Nasal cavity respiratory epithelium epithelial cell of viscerocranial mucosa (primary cell): ENCODE results near the gene SCN10A. TPM values are rescaled to one million over a fixed set of nuclear protein-coding genes. Genes with fewer than 3 reads are reported as not detected.

Source experiments
- total RNA-seq: library from RNA; depleted of rRNA; stranded (reverse); fragments of >200 nt; gene quantifications from 2 replicates; pipeline ENCODE4 v1.2.3, GENCODE V29; 2014

The SCN10A gene
- total RNA-seq: not detected in 2 replicates

DNA sequence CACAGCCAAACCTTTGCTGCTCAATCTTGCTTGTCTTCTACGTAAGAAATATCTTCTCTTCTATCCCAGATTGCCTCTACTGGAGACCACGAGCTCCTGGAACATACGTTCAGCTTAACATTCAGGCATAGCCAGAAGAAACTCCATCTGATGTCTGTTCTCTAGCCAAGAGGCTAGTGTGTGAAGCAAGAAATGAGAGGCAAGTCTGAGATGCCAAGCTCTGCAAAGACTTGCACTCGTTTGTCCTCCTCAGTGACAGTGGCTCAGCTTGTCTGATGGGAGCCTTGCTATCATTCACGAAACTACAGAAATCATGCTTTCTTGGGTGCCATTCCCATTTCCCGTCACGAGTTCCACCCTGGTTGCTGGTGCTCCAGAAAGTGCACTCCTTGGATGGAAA, at the start of gene SCN10A:
TSS of gene SCN10A (minus strand) at position 192 of the 400 bp plus-strand sequence. CDS start 22,207 bp downstream, outside the sequence.

GRCh38 chr3:38649500-38650247, 166.3 kb downstream of the SCN10A start, which contains the start of gene SCN5A:
SCN5A (minus strand) TSS chr3:38649687; CDS start chr3:38633307, 16,380 bp downstream.

Other genes starting within 250 kb of the SCN10A start
- gene SCN5A, start 166.5 kb downstream of the SCN10A start, total RNA-seq: not detected in 2 replicates
- gene SCN11A, start 235.7 kb upstream of the SCN10A start, total RNA-seq: under 0.01 TPM in 2 replicates
- 21.9 and 40.2 TPM in 2 replicates for gene WDR48, start 235.8 kb upstream of the SCN10A start, total RNA-seq